HepG2 (cell line): ENCODE results near the gene FBXO10. TPM values are rescaled to one million over a fixed set of nuclear protein-coding genes. Genes with fewer than 3 reads are reported as not detected.

Experiments
- ARHGAP35 ChIP-seq: sonication (generic); formaldehyde crosslinking; IDR thresholded peaks from 2 replicates; pipeline ENCODE4 v1.9.0; 2022; ENCODE audit warnings: mild to moderate bottlenecking, inconsistent platforms, moderate library complexity, missing genetic modification reagents, borderline replicate concordance
- CHD2 ChIP-seq: IDR thresholded peaks from 2 replicates; pipeline ENCODE4 v1.6.1; 2011; ENCODE audit warnings: low read depth, low read length, improper control_type of control experiment
- CREB1 ChIP-seq, 2 experiments: fragments of 450-650 bp in 1 of 2; IDR thresholded peaks; 2 replicates each; pipeline ENCODE4 v1.6.1; 2016 to 2017; ENCODE audit warnings: control low read depth in 1 of 2, mild to moderate bottlenecking in 1 of 2, missing compliant biosample characterization in 1 of 2, missing genetic modification characterization in 1 of 2
- GATAD1 ChIP-seq: IDR thresholded peaks from 2 replicates; pipeline ENCODE4 v1.6.1; 2016; ENCODE audit warnings: missing genetic modification reagents, missing compliant biosample characterization
- KAT8 ChIP-seq: IDR thresholded peaks from 2 replicates; pipeline ENCODE4 v1.6.1; 2016; ENCODE audit warnings: missing genetic modification reagents, missing compliant biosample characterization
- MAX ChIP-seq: IDR thresholded peaks from 2 replicates; pipeline ENCODE4 v1.6.1; 2012; ENCODE audit warnings: inconsistent platforms
- MYC ChIP-seq: sonication (generic); formaldehyde crosslinking; IDR thresholded peaks from 2 replicates; pipeline ENCODE4 v1.9.0; 2021; ENCODE audit warnings: missing genetic modification reagents, borderline replicate concordance
- NR2C2 ChIP-seq: sonication (generic); formaldehyde crosslinking; IDR thresholded peaks from 2 replicates; pipeline ENCODE4 v1.4.0; 2020; ENCODE audit warnings: missing genetic modification reagents, mild to moderate bottlenecking, moderate library complexity, borderline replicate concordance
- ZBTB3 ChIP-seq: sonication (generic); formaldehyde crosslinking; IDR thresholded peaks from 2 replicates; pipeline ENCODE4 v1.4.0; 2020; ENCODE audit warnings: low read depth, mild to moderate bottlenecking, moderate library complexity, missing genetic modification reagents, borderline replicate concordance
- ZMAT3 ChIP-seq: sonication (generic); formaldehyde crosslinking; conservative IDR thresholded peaks from 2 replicates; pipeline ENCODE4 v1.7.0; 2021; ENCODE audit warnings: missing genetic modification reagents
- ZNF12 ChIP-seq: sonication (generic); formaldehyde crosslinking; IDR thresholded peaks from 2 replicates; pipeline ENCODE4 v1.5.0; 2020; ENCODE audit warnings: missing genetic modification reagents
- ZNF138 ChIP-seq: sonication (generic); formaldehyde crosslinking; IDR thresholded peaks from 2 replicates; pipeline ENCODE4 v1.5.0; 2020; ENCODE audit warnings: mild to moderate bottlenecking, low read depth, missing genetic modification reagents
- ZNF354B ChIP-seq: sonication (generic); formaldehyde crosslinking; IDR thresholded peaks from 2 replicates; pipeline ENCODE4 v1.8.0; 2022; ENCODE audit warnings: mild to moderate bottlenecking, missing genetic modification reagents
- ZNF766 ChIP-seq: sonication (generic); formaldehyde crosslinking; IDR thresholded peaks from 2 replicates; pipeline ENCODE4 v1.5.0; 2020; ENCODE audit warnings: missing genetic modification reagents, borderline replicate concordance
- polyA plus RNA-seq, 8 experiments: library from polyadenylated mRNA; depleted of rRNA in 3 of 8; stranded (reverse) in 7 of 8; unstranded in 1 of 8; fragments of >200 nt; fragmentation: Illumina TruSeq in 4 of 8; extraction: Trizol in 4 of 8; gene quantifications; 2 replicates each; pipeline versions ENCODE4 v1.2.1 to v1.2.3, GENCODE V29; 2011 to 2016; ENCODE audit warnings: low read depth in 4 of 8, missing spikeins in 1 of 8, mixed read lengths in 1 of 8; ENCODE audit not compliant: insufficient read depth in 1 of 8
- total RNA-seq, 5 experiments: library from RNA; depleted of rRNA; stranded (reverse); fragments of >200 nt; fragmentation: Illumina TruSeq; extraction: Trizol; gene quantifications; 2 replicates each; pipeline ENCODE4 v1.2.3, GENCODE V29; 2016; ENCODE audit warnings: low read depth in 1 of 5
- TF ChIP-seq, protein P1 (sequence below): sonication (generic); formaldehyde crosslinking; IDR thresholded peaks from 2 replicates; pipeline ENCODE4 v1.4.0; 2020; ENCODE audit warnings: missing genetic modification reagents
- TF ChIP-seq, protein P2 (sequence below): sonication (generic); formaldehyde crosslinking; conservative IDR thresholded peaks from 2 replicates; pipeline ENCODE4 v1.4.0; 2020; ENCODE audit warnings: mild to moderate bottlenecking, missing genetic modification reagents, moderate library complexity
- TF ChIP-seq, protein P3 (sequence below): sonication (generic); formaldehyde crosslinking; IDR thresholded peaks from 2 replicates; pipeline ENCODE4 v1.4.0; 2020; ENCODE audit warnings: missing genetic modification reagents, low read depth, mild to moderate bottlenecking, borderline replicate concordance
- TF ChIP-seq, protein P4 (sequence below): sonication (generic); formaldehyde crosslinking; IDR thresholded peaks from 2 replicates; pipeline ENCODE4 v1.5.0; 2020; ENCODE audit warnings: missing genetic modification reagents

The FBXO10 gene
- total and polyA plus RNA-seq, 2 of the 13 experiments (the other 11 are each of a cell fraction or from before 2014, with no cell fraction given), result 3.1 to 5.1 TPM

DNA sequence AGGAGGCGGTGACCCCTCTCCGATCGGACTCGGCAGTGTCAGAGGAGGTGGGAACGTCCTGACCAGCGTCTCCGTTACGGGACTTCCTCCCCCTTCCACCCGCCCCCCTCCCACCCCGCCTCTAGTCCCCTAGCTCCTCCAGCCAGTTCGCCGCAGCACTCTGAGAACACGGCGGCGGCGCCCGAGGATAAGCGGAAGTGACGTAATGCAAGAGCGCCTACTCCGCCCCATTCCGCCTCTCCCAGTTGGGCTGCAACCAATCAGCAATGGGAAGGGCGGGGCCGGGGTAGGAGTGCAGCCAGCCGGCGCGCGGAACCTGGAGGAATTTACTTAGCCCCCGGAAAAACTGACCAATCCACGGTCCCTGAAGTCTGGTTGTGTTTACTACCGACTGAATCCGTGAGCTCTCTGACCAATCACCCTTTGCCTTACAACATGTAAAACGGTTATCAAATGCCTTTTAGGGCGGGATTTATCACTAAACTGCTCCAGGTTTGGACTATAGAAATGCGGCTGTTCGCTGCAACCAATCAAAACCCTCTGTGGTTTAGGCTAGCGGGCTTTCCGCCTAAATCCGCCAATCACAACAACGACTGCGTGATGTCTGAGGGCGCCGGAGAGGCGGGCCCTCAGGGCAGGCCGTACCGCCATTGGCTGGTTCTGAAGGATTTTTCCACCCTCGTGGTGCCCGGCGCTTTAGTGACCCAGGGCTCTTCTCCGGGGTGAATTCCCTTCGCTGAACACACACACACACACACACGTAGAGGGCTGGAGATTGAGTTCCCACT lies 110.7 kb downstream of the FBXO10 start, which contains the start of gene ZBTB5 (continued):
- TF ChIP-seq, protein P1, sequence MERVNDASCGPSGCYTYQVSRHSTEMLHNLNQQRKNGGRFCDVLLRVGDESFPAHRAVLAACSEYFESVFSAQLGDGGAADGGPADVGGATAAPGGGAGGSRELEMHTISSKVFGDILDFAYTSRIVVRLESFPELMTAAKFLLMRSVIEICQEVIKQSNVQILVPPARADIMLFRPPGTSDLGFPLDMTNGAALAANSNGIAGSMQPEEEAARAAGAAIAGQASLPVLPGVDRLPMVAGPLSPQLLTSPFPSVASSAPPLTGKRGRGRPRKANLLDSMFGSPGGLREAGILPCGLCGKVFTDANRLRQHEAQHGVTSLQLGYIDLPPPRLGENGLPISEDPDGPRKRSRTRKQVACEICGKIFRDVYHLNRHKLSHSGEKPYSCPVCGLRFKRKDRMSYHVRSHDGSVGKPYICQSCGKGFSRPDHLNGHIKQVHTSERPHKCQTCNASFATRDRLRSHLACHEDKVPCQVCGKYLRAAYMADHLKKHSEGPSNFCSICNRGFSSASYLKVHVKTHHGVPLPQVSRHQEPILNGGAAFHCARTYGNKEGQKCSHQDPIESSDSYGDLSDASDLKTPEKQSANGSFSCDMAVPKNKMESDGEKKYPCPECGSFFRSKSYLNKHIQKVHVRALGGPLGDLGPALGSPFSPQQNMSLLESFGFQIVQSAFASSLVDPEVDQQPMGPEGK (CRISPR knock-in tag), result peak; percentile 3; the same call in 1 of the 2 replicates
- peak; percentile 51 for TF ChIP-seq KAT8 (CRISPR knock-in tag)
- peak; percentile 84 for TF ChIP-seq GATAD1 (CRISPR knock-in tag)
- TF ChIP-seq ZNF12 (CRISPR knock-in tag), result no peak
- TF ChIP-seq CHD2, result peak; percentile 52
- TF ChIP-seq ZMAT3 (CRISPR knock-in tag), result peak; percentile 58; the same call in 1 of the 2 replicates
- no peak for TF ChIP-seq ZNF766 (CRISPR knock-in tag)
- no peak for TF ChIP-seq ARHGAP35 (CRISPR knock-in tag)
- TF ChIP-seq ZBTB3, result 0 out of 2 replicates have a peak, but pooled peaks have one; percentile 20
- peak; percentile 79 for TF ChIP-seq MAX
- TF ChIP-seq, protein P2, sequence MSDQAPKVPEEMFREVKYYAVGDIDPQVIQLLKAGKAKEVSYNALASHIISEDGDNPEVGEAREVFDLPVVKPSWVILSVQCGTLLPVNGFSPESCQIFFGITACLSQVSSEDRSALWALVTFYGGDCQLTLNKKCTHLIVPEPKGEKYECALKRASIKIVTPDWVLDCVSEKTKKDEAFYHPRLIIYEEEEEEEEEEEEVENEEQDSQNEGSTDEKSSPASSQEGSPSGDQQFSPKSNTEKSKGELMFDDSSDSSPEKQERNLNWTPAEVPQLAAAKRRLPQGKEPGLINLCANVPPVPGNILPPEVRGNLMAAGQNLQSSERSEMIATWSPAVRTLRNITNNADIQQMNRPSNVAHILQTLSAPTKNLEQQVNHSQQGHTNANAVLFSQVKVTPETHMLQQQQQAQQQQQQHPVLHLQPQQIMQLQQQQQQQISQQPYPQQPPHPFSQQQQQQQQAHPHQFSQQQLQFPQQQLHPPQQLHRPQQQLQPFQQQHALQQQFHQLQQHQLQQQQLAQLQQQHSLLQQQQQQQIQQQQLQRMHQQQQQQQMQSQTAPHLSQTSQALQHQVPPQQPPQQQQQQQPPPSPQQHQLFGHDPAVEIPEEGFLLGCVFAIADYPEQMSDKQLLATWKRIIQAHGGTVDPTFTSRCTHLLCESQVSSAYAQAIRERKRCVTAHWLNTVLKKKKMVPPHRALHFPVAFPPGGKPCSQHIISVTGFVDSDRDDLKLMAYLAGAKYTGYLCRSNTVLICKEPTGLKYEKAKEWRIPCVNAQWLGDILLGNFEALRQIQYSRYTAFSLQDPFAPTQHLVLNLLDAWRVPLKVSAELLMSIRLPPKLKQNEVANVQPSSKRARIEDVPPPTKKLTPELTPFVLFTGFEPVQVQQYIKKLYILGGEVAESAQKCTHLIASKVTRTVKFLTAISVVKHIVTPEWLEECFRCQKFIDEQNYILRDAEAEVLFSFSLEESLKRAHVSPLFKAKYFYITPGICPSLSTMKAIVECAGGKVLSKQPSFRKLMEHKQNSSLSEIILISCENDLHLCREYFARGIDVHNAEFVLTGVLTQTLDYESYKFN (CRISPR knock-in tag), result peak; percentile 13; the same call in 1 of the 2 replicates
- TF ChIP-seq, protein P3, sequence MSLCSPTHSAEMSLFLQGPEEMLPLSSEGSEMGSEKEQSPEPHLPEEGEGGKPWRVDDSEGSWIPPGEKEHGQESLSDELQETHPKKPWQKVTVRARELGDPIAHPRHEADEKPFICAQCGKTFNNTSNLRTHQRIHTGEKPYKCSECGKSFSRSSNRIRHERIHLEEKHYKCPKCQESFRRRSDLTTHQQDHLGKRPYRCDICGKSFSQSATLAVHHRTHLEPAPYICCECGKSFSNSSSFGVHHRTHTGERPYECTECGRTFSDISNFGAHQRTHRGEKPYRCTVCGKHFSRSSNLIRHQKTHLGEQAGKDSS (CRISPR knock-in tag), result 0 out of 2 replicates have a peak, but pooled peaks have one; percentile 5
- TF ChIP-seq, protein P4, sequence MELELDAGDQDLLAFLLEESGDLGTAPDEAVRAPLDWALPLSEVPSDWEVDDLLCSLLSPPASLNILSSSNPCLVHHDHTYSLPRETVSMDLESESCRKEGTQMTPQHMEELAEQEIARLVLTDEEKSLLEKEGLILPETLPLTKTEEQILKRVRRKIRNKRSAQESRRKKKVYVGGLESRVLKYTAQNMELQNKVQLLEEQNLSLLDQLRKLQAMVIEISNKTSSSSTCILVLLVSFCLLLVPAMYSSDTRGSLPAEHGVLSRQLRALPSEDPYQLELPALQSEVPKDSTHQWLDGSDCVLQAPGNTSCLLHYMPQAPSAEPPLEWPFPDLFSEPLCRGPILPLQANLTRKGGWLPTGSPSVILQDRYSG (CRISPR knock-in tag), result 0 out of 2 replicates have a peak, but pooled peaks have one; percentile 39
- peak; percentile 95 for TF ChIP-seq CREB1 (IDR thresholded peaks at IDR 0.05)
- TF ChIP-seq CREB1 (CRISPR knock-in tag; IDR thresholded peaks at IDR 0.05), result peak; percentile 94
- TF ChIP-seq NR2C2 (CRISPR knock-in tag), result peak; percentile 22; the same call in 1 of the 2 replicates
- TF ChIP-seq ZNF138 (CRISPR knock-in tag), result no peak
- no peak for TF ChIP-seq ZNF354B (CRISPR knock-in tag)
- TF ChIP-seq MYC (CRISPR knock-in tag), result peak; percentile 70
